Stimulated activated CD8-positive, alpha-beta memory T cell treated with anti-CD3 and anti-CD28 coated beads, Interleukin-12 subunit alpha, Interleukin-12 subunit beta, amount 100 ng/mL, for 1 hour (primary cell): ENCODE results near the gene MXI1.

Experiments
- DNase-seq: peaks from one replicate; pipeline ENCODE4 v3.0.0-alpha.2; 2020; ENCODE audit warnings: low read depth

MXI1 gene

GRCh38 chr10:110275128-110275729 is 67.8 kb downstream of the MXI1 start:
- no peak for DNase-seq

DNA sequence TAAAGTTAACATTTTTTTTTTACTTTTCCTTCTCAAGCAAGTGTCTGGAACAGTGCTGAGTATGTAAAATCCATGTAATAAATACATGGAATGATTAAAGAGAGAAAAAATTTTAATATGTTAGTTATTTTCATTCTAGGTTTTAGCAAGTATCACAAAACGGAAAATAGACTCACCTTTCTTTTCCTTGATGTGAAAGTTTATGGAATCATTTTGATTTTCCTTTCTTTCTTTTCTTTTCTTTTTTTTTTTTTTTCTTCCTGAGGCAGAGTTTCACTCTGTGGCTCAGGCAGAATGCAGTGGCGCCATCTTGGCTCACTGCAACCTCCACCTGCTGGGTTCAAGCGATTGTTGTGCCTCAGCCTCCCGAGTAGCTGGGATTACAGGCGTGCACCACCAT is 69.2 kb downstream of the MXI1 start:
- no peak for DNase-seq

GRCh38 chr10:110277591-110277990 is 70.2 kb downstream of the MXI1 start:
- no peak for DNase-seq

DNA sequence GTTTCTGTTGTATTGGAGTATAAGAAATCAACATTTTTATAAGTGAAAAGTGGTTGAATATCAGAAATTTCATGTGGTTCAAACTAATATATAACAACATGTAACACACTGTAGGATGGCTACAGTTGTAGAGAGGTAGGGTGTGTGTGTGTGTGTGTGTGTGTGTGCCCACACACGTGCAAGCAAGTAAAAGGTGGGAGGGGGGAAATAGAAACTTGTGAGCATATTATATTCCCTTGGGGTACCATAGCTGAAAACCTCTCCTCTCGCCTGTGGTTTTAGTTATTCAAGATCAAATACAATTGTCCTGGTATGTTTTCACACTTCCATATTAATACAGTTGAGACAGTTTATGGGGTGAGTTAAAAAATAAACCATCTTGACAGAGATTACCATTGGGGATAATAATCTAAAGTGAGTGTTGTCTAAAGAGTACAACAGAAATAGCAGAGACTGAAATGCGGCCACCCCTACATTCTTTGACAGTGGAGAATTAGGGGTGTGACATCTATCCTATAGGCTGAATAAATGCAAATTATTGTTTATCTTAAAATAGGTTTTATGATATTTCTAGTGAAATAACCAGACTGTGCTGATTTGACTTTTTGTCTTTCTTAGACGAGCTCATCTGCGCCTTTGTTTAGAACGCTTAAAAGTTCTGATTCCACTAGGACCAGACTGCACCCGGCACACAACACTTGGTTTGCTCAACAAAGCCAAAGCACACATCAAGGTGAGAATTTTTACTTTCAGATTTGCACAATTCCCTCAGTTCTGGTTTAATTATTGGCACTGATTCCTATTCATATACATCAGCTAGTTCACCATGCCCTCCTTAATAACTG is 71.4 kb downstream of the MXI1 start:
- DNase-seq = no peak

- peak; percentile 33 for DNase-seq
Observed at GRCh38 chr10:110279407-110279986, 72.1 kb downstream of the MXI1 start.

- no peak for DNase-seq
Observed at GRCh38 chr10:110284262-110284661, 76.9 kb downstream of the MXI1 start.

- DNase-seq = no peak
Observed at GRCh38 chr10:110285501-110285900, 78.1 kb downstream of the MXI1 start.

GRCh38 chr10:110286841-110287240 is 79.4 kb downstream of the MXI1 start:
- no peak for DNase-seq

DNA sequence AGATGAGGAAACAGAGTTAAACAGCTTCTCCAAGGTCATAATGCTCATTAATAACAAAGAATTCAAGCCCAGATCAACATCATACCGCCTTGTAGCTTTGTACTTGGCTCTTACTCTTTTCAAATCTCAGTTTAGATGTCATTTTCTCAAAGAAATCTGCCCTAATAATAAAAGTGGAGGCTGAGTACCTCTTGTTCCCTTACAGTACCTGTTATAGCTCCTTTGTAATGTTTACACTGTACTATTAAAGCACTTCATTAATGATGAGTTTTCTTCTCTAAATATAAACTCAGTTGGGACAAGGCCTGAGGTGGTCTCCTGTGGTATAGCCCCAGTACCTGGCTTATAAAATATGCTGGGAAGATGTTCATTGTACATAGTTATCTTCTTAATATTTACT is 89.6 kb downstream of the MXI1 start:
- DNase-seq = no peak

DNA sequence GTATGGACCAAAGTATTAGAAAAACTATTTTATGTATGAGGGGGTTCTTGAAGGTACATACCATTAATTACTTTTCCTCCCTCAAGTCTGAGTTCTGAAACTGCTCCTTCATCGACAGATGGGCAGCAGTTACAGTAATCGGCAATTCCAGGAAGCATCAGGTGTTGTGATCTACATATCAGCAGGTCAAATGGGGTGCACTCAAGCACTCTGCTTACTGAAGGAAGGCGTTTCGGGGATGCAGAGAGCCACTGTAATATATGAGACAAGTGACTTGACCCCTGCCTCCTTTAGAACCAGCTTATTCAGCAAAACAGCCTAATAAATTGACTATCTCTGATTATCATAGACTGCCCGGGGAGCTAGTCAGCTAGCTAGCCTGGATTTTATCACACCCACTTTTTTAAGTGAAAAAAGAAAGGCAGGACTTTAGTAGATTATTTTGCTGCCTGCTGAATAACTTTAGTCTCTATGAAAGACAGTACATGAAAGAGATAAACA is 93.1 kb downstream of the MXI1 start:
- no peak for DNase-seq

DNA sequence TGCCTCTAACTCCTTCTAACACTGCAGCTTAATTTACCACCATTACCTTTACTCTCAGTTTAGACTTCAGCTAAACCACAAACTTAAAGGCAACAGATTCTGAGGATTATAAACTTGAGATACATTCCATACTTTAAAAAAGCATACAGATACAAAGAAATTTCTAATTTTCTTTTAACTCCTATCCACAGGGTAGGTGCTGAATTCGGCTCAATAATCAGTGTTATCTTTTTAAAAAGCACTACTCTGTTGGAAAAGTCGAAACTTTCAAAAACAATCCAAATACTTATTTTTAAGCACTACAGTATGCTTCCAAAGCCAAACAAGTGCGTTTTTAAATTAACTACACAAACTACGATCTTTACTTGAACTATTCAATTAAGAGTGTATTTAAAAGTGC is 96.3 kb downstream of the MXI1 start:
- DNase-seq = no peak

DNA sequence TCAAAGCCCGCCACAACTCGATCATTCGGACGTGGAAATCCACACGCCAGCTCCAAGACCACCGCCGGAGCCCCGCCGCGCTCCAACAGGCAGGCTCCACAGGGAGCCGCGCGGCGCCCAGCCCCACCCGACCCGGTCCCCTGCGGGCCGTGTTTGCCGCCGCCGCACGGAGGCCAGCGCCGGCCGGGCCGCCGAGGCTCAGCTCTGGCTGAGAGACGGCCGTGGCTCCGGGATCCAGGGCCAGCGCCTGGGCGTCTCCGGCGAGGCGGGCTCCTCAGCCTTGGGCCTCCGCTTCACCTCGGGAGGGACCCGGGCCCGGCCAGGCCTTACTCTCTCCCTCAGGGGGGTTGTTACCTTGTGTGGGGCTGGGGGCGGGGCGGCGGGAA is 97.0 kb downstream of the MXI1 start:
- DNase-seq = no peak

- peak; percentile 93 for DNase-seq
Observed at GRCh38 chr10:110304780-110305421, 97.5 kb downstream of the MXI1 start, which contains the start of gene SMNDC1. Gene SMNDC1 (minus strand): TSS chr10:110304920. CDS start chr10:110303587, 1,333 bp downstream.

- peak; percentile 23 for DNase-seq
Observed at GRCh38 chr10:110305767-110306451, 98.5 kb downstream of the MXI1 start.

GRCh38 chr10:110306452-110306768 is 99.0 kb downstream of the MXI1 start:
- DNase-seq = no peak

DNA sequence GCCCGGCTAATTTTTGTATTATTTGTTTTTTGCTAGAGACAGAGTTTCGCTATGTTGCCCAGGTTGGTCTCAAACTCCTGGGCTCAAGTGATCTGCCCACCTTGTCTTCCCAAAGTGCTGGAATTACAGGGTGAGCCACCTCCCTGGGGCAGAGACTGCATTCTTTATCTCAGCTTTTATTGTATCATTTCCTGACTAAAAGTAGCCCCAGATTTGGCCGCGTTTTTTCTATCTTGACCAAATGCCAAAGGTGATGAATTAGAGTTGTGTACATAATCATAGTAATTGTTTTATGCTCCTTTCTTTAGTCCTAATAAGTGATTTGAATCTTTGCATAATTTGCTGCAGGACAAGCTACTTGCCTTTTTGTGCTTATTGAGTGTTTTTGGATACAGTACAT is 100.4 kb downstream of the MXI1 start:
- DNase-seq = no peak

DNA sequence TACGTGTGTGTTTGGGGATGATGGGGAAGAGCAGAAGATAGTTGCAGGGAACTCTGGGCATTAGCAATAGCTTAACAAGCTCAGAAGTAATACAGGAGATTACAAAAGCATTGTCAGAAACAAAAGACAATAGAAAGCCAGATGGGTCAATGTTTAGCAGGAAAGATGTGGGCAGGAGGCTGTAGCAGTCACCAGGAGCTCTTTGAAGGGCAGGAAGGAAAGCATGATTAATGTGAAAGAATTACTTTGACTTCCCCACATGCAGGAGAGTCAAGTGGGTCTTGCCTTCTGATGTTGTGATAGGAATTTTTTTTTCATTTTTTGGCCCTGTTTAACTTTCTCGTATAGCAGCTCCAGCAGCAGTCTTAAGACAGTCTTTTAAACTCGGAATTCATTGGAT is 103.3 kb downstream of the MXI1 start:
- no peak for DNase-seq

DNA sequence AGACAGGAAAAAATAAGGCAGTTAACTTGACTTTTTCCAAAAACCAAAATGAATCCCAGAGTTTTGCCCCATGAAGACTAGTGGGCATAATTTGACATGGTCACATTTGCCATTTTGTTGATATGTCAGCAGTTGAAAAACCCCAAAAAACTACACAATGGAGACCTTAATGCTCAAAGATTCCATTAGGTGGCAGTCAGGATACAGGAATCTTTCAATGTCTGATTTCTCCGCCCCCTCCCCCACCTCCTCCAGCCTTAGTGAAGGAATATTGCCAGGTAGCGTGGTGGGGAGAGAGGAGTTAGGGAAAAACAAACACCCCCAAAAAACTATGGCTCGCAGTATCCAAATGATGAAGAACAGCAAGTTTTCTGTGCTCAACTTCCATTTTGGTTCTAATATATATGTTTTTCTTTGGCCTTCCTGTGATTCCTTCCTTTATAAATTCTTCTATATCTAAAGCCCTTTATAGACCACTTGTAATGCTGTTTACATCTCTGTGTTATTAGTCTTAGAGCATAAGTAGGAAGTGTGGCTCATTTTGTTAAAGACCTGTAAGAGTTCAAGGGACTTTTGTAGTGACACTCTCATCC is 104.0 kb downstream of the MXI1 start:
- peak; percentile 12 for DNase-seq

DNA sequence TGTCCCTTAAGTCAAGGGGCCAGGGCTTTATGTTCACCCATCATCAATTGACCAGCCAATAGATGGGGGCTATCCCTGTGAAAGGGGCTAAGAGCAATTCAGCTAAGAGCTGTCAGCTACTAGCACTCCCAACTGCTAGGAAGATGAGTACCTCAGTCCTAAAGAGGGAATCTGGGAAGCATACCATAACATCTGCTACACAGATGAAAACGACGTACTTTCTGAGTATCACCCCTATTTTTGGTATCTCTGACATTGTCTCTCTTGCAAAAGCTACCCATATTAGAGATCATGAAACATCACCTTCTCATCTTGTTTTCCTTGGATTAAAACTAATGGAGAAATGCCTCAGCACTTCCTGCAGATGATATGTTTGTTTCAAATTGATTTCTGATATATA is 104.8 kb downstream of the MXI1 start:
- DNase-seq = no peak

DNA sequence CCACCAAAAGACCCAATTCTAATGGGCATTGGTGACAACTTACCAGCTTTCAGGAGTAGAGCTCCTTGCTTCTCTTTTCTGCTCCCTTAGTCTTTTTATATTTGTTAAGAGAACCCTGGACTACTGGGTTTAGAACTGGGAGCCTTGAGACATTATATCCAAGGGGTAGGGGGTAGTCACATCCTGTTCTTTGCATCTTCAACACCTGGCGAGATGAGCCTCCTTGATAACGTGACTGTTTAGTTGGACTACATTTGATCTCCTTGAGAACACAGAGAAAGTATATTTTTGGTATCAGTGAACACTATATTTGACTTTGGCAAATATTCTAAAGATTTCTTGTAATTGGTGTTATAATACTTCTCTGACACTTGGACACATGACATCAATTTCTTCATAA is 106.3 kb downstream of the MXI1 start:
- DNase-seq = no peak
